ENCODE measurements around the gene MMP24.
"Not testable (repeated sequence)": the region's sequence is repeated elsewhere in the genome, so short reads cannot be mapped to it uniquely, and the experiment has no call there.

The MMP24 gene

GRCh38 chr20:35252598-35252997, 26.1 kb downstream of the MMP24 start:
- H3K14ac ChIP-seq (ENCODE audit: low read length); H3K4me2 ChIP-seq (ENCODE audit: insufficient read depth, low read length, poor library complexity, severe bottlenecking); H3K4me3 ChIP-seq (ENCODE audit: low read length in 2 of 2); H3K27me3 ChIP-seq (ENCODE audit: control insufficient read depth in 3 of 3, insufficient read depth in 3 of 3, low read depth in 1 of 3, low read length in 3 of 3); H2AFZ ChIP-seq (ENCODE audit: low read length); H3K4ac ChIP-seq (ENCODE audit: low read length); H3K36me3 ChIP-seq (replicated peaks in 1 of 2; ENCODE audit: control insufficient read depth in 2 of 2, insufficient read depth in 2 of 2, low read length in 2 of 2); H3K9ac ChIP-seq (ENCODE audit: low read depth, low read length, poor library complexity); H3K18ac ChIP-seq (ENCODE audit: low read length); H2BK5ac ChIP-seq (ENCODE audit: low read length); H2BK15ac ChIP-seq (ENCODE audit: low read length); H3K9me3 ChIP-seq (replicated peaks in 1 of 2; ENCODE audit: control insufficient read depth in 2 of 2, insufficient read depth in 1 of 2, low read depth in 1 of 2, low read length in 2 of 2); H4K91ac ChIP-seq (ENCODE audit: low read depth, low read length, poor library complexity); H2BK12ac ChIP-seq (ENCODE audit: low read length); H3K4me1 ChIP-seq (ENCODE audit: control insufficient read depth in 2 of 2, insufficient read depth in 1 of 2, low read depth in 1 of 2, low read length in 2 of 2); H3K23ac ChIP-seq (ENCODE audit: low read depth, low read length, poor library complexity); H4K8ac ChIP-seq (ENCODE audit: low read depth, low read length); H2BK120ac ChIP-seq (ENCODE audit: low read depth, low read length); H3K79me1 ChIP-seq (ENCODE audit: low read depth, low read length); DNase-seq (ENCODE audit: low spot score); H3K27ac ChIP-seq (replicated peaks; ENCODE audit: low read length): not testable (repeated sequence)
- H2AK5ac ChIP-seq (ENCODE audit: low read depth, low read length) = peak overlapping the region; percentile 48
- no CpG with 5 or more reads among the region's 2 CpGs for WGBS, 2 donors (ENCODE audit: extremely low coverage in 2 of 2, insufficient read length in 2 of 2, insufficient replicate concordance in 1 of 2)

GRCh38 chr20:35253010-35253409, 26.5 kb downstream of the MMP24 start:
- no peak overlapping the region for H4K8ac ChIP-seq (ENCODE audit: low read depth, low read length)
- no peak overlapping the region for H2BK12ac ChIP-seq (ENCODE audit: low read length)
- H2AK5ac ChIP-seq (ENCODE audit: low read depth, low read length) = no peak overlapping the region
- no peak overlapping the region for H3K23ac ChIP-seq (ENCODE audit: low read depth, low read length, poor library complexity)
- no peak overlapping the region for H3K4me3 ChIP-seq (ENCODE audit: low read length in 2 of 2)
- H3K4ac ChIP-seq (ENCODE audit: low read length) = no peak overlapping the region
- peaks cover 0 to 2% of the 10 kb centered on the region in 2 donors for H3K36me3 ChIP-seq (replicated peaks in 1 of 2; ENCODE audit: control insufficient read depth in 2 of 2, insufficient read depth in 2 of 2, low read length in 2 of 2)
- H2BK15ac ChIP-seq (ENCODE audit: low read length) = no peak overlapping the region
- DNase-seq (ENCODE audit: low spot score) = no peak
- no CpG with 5 or more reads among the region's 3 CpGs for WGBS, 2 donors (ENCODE audit: extremely low coverage in 2 of 2, insufficient read length in 2 of 2, insufficient replicate concordance in 1 of 2)
- H3K9ac ChIP-seq (ENCODE audit: low read depth, low read length, poor library complexity) = no peak overlapping the region
- no peaks in the 10 kb centered on the region for H3K27me3 ChIP-seq (ENCODE audit: control insufficient read depth in 3 of 3, insufficient read depth in 3 of 3, low read depth in 1 of 3, low read length in 3 of 3)
- no peak overlapping the region for H3K14ac ChIP-seq (ENCODE audit: low read length)
- no peak overlapping the region for H2BK120ac ChIP-seq (ENCODE audit: low read depth, low read length)
- H3K4me2 ChIP-seq (ENCODE audit: insufficient read depth, low read length, poor library complexity, severe bottlenecking) = no peak overlapping the region
- no peak overlapping the region for H3K18ac ChIP-seq (ENCODE audit: low read length)
- no peak overlapping the region for H4K91ac ChIP-seq (ENCODE audit: low read depth, low read length, poor library complexity)
- H3K4me1 ChIP-seq (ENCODE audit: control insufficient read depth in 2 of 2, insufficient read depth in 1 of 2, low read depth in 1 of 2, low read length in 2 of 2) = peaks cover 0 to 2% of the 10 kb centered on the region in 2 donors
- no peak overlapping the region for H2AFZ ChIP-seq (ENCODE audit: low read length)
- no peak overlapping the region for H2BK5ac ChIP-seq (ENCODE audit: low read length)
- no peak overlapping the region for H3K27ac ChIP-seq (replicated peaks; ENCODE audit: low read length)
- H3K79me1 ChIP-seq (ENCODE audit: low read depth, low read length) = no peaks in the 10 kb centered on the region
- H3K9me3 ChIP-seq (replicated peaks in 1 of 2; ENCODE audit: control insufficient read depth in 2 of 2, insufficient read depth in 1 of 2, low read depth in 1 of 2, low read length in 2 of 2) = no peaks in the 10 kb centered on the region

- DNase-seq (ENCODE audit: low spot score) = no peak
- Histone ChIP-seq H3K27me3 (ENCODE audit: control insufficient read depth in 3 of 3, insufficient read depth in 3 of 3, low read depth in 1 of 3, low read length in 3 of 3) (no peaks in the 10 kb centered on the region), H4K91ac (ENCODE audit: low read depth, low read length, poor library complexity) (no peak overlapping the region), H3K79me1 (ENCODE audit: low read depth, low read length) (no peaks in the 10 kb centered on the region), H2BK12ac (ENCODE audit: low read length) (no peak overlapping the region), H3K4ac (ENCODE audit: low read length) (no peak overlapping the region), H3K9me3 (replicated peaks in 1 of 2; ENCODE audit: control insufficient read depth in 2 of 2, insufficient read depth in 1 of 2, low read depth in 1 of 2, low read length in 2 of 2) (no peaks in the 10 kb centered on the region), H4K8ac (ENCODE audit: low read depth, low read length) (no peak overlapping the region), H2BK5ac (ENCODE audit: low read length) (no peak overlapping the region), H2BK120ac (ENCODE audit: low read depth, low read length) (no peak overlapping the region), H2AFZ (ENCODE audit: low read length) (no peak overlapping the region), H3K27ac (replicated peaks; ENCODE audit: low read length) (no peak overlapping the region), H3K4me3 (ENCODE audit: low read length in 2 of 2) (no peak overlapping the region), H3K23ac (ENCODE audit: low read depth, low read length, poor library complexity) (no peak overlapping the region), H3K14ac (ENCODE audit: low read length) (no peak overlapping the region), H3K9ac (ENCODE audit: low read depth, low read length, poor library complexity) (no peak overlapping the region), H3K4me1 (ENCODE audit: control insufficient read depth in 2 of 2, insufficient read depth in 1 of 2, low read depth in 1 of 2, low read length in 2 of 2) (peaks cover 0 to 6% of the 10 kb centered on the region in 2 donors), H2AK5ac (ENCODE audit: low read depth, low read length) (no peak overlapping the region), H3K18ac (ENCODE audit: low read length) (no peak overlapping the region), H3K4me2 (ENCODE audit: insufficient read depth, low read length, poor library complexity, severe bottlenecking) (no peak overlapping the region), H3K36me3 (replicated peaks in 1 of 2; ENCODE audit: control insufficient read depth in 2 of 2, insufficient read depth in 2 of 2, low read length in 2 of 2) (peaks cover 0 to 2% of the 10 kb centered on the region in 2 donors), H2BK15ac (ENCODE audit: low read length) (no peak overlapping the region)
- no CpG with 5 or more reads among the region's 12 CpGs for WGBS, 2 donors (ENCODE audit: extremely low coverage in 2 of 2, insufficient read length in 2 of 2, insufficient replicate concordance in 1 of 2)
Observed at GRCh38 chr20:35254448-35254999, 28.0 kb downstream of the MMP24 start.

- Histone ChIP-seq H2BK15ac (ENCODE audit: low read length) (no peak overlapping the region), H3K4me2 (ENCODE audit: insufficient read depth, low read length, poor library complexity, severe bottlenecking) (no peak overlapping the region), H3K9me3 (replicated peaks in 1 of 2; ENCODE audit: control insufficient read depth in 2 of 2, insufficient read depth in 1 of 2, low read depth in 1 of 2, low read length in 2 of 2) (no peaks in the 10 kb centered on the region), H2BK12ac (ENCODE audit: low read length) (no peak overlapping the region), H2AK5ac (ENCODE audit: low read depth, low read length) (peak overlapping the region; percentile 1), H3K4me3 (ENCODE audit: low read length in 2 of 2) (no peak overlapping the region), H3K36me3 (replicated peaks in 1 of 2; ENCODE audit: control insufficient read depth in 2 of 2, insufficient read depth in 2 of 2, low read length in 2 of 2) (peaks cover 0 to 2% of the 10 kb centered on the region in 2 donors), H3K9ac (ENCODE audit: low read depth, low read length, poor library complexity) (no peak overlapping the region), H3K27ac (replicated peaks; ENCODE audit: low read length) (no peak overlapping the region), H4K91ac (ENCODE audit: low read depth, low read length, poor library complexity) (no peak overlapping the region), H2BK120ac (ENCODE audit: low read depth, low read length) (no peak overlapping the region), H3K79me1 (ENCODE audit: low read depth, low read length) (no peaks in the 10 kb centered on the region), H3K14ac (ENCODE audit: low read length) (no peak overlapping the region), H2BK5ac (ENCODE audit: low read length) (no peak overlapping the region), H3K27me3 (ENCODE audit: control insufficient read depth in 3 of 3, insufficient read depth in 3 of 3, low read depth in 1 of 3, low read length in 3 of 3) (no peaks in the 10 kb centered on the region), H3K18ac (ENCODE audit: low read length) (peak overlapping the region; percentile 58), H3K4me1 (ENCODE audit: control insufficient read depth in 2 of 2, insufficient read depth in 1 of 2, low read depth in 1 of 2, low read length in 2 of 2) (peaks cover 0 to 28% of the 10 kb centered on the region in 2 donors), H3K4ac (ENCODE audit: low read length) (no peak overlapping the region), H4K8ac (ENCODE audit: low read depth, low read length) (no peak overlapping the region), H2AFZ (ENCODE audit: low read length) (no peak overlapping the region), H3K23ac (ENCODE audit: low read depth, low read length, poor library complexity) (no peak overlapping the region)
- no CpG with 5 or more reads among the region's 8 CpGs for WGBS, 2 donors (ENCODE audit: extremely low coverage in 2 of 2, insufficient read length in 2 of 2, insufficient replicate concordance in 1 of 2)
- DNase-seq (ENCODE audit: low spot score) = no peak
Observed at GRCh38 chr20:35257175-35257909, 30.9 kb downstream of the MMP24 start.
